ENCODE data around the gene BAZ1B.
"Not testable (repeated sequence)": the region's sequence is repeated elsewhere in the genome, so short reads cannot be mapped to it uniquely, and the experiment has no call there.

Gene BAZ1B

GRCh38 chr7:73509463-73509862, 12.6 kb downstream of the BAZ1B start:
- no peak for DNase-seq (ENCODE audit: extremely low read depth in 1 of 2, low read depth in 1 of 2)

- no peak for DNase-seq (ENCODE audit: extremely low read depth in 1 of 2, low read depth in 1 of 2)
Measured at GRCh38 chr7:73507556-73507955, 14.5 kb downstream of the BAZ1B start.

GRCh38 chr7:73504920-73505319, 17.2 kb downstream of the BAZ1B start:
- no peak for DNase-seq (ENCODE audit: extremely low read depth in 1 of 2, low read depth in 1 of 2)

DNA sequence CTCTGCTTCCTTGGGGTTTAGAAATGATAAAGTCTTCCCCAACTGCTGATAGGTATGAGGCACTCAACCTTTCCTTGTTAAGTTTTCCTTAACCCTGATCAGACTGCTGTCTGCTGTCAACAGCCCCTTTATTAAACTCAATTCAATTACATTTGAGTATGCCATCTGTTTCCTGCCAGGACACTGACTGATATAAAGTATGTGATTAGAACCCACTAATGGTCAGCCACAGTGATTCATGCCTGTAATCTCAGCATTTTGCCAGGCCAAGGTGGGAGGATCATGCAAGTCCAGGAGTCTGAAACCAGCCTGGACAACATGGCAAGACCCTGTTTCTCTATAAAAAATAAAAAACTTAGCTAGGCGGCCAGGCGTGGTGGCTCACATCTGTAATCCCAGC, 18.1 kb downstream of the BAZ1B start:
- no peak for DNase-seq (ENCODE audit: extremely low read depth in 1 of 2, low read depth in 1 of 2)

DNA sequence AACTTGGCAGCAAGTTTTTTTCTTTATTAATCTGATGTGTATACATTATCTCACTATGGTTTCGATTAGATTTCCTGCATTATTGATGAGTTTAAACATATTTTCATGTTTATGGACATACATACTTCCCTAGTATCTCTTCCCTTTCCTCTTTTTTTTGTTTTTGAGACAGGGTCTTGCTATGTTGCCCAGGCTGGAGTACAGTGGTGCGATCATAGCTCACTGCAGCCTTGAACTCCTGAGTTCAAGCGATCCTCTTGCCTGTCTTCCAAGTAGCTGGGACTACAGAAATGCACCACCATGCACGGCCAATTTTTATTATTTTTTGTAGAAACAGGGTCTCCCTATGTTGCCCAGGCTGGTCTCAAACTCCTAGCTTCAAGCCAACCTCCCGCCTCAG, 18.9 kb downstream of the BAZ1B start:
- DNase-seq (ENCODE audit: extremely low read depth in 1 of 2, low read depth in 1 of 2): no peak

- DNase-seq (ENCODE audit: extremely low read depth in 1 of 2, low read depth in 1 of 2): no peak
Measured at GRCh38 chr7:73496626-73497025, 25.5 kb downstream of the BAZ1B start.

DNA sequence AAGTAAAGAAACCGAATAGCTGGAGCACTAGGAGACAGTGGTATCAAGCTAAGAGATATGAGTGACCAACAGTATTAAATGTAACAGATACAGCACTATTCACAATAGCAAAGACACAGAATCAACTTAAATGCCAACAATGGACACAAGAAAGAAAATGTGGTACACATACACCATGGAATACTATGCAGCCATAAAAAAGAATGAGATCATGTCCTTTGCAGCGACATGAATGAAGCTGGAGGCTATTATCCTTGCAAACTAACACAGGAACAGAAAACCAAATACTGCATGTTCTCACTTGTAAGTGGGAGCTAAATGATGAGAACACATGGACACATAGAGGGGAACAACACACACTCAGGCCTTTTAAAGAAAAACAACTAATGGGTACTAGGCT, 26.6 kb downstream of the BAZ1B start:
- DNase-seq (ENCODE audit: extremely low read depth in 1 of 2, low read depth in 1 of 2): not testable (repeated sequence)

DNA sequence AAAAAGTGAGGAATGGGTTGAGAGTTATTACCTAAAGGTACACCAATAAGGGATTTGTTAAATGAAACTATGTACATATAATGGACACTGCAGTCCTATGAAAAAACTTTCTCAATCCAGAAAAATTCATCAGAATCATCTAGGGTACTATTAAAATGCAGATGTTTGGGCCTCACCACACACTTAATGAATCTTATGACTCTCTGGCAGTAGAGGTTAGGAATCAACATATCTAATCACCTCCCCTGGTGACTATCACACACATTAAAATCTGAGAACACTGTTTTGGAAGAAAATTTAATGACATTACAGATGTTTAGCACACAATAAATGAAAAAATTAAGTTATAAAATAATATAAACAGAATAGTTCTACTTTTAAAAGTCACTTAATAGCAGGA, 32.1 kb downstream of the BAZ1B start:
- no peak for DNase-seq (ENCODE audit: extremely low read depth in 1 of 2, low read depth in 1 of 2)

GRCh38 chr7:73487486-73487885, 34.6 kb downstream of the BAZ1B start:
- DNase-seq (ENCODE audit: extremely low read depth in 1 of 2, low read depth in 1 of 2): no peak

DNA sequence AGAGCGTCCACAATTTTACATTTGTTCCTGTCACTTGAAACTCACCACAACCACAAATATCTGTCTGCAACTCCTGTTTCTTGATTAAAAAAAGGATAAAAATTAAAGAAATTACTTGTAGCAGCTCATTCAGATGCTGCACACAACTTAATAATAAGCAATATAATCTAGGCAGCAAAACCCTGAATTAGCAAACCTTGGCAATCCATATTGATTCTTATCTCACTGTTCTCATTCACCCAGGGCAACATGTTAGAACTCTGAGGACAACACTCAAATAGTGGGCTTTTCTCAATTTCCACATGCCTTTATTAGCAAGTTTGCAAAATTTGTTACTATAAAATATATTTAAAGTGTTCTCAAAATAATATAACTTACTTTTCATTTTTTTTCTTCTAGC, 38.9 kb downstream of the BAZ1B start:
- DNase-seq (ENCODE audit: extremely low read depth in 1 of 2, low read depth in 1 of 2): no peak

DNA sequence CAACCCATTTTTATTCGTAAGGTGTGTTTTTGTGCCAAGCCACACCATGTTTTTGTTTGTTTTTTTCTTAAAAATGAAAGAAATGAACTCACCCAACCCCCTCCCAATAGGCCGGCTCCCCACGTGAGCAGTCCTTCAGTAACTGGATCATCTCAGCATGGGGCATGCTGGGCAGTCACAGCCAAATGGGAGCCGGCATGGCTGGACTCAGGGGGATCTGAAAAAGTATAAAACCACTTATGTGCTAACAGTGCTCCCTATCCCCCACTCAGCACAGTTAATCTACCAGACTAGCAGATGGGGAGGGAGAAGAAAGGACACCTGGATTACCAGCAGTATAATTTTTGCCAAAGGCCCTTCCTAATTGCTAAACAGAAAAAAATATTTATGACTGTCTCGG, 39.3 kb downstream of the BAZ1B start:
- no peak for DNase-seq (ENCODE audit: extremely low read depth in 1 of 2, low read depth in 1 of 2)

- DNase-seq (ENCODE audit: extremely low read depth in 1 of 2, low read depth in 1 of 2): not testable (repeated sequence)
Measured at GRCh38 chr7:73481521-73481920, 40.6 kb downstream of the BAZ1B start.

- no peak for DNase-seq (ENCODE audit: extremely low read depth in 1 of 2, low read depth in 1 of 2)
Measured at GRCh38 chr7:73478549-73478948, 43.5 kb downstream of the BAZ1B start.

DNA sequence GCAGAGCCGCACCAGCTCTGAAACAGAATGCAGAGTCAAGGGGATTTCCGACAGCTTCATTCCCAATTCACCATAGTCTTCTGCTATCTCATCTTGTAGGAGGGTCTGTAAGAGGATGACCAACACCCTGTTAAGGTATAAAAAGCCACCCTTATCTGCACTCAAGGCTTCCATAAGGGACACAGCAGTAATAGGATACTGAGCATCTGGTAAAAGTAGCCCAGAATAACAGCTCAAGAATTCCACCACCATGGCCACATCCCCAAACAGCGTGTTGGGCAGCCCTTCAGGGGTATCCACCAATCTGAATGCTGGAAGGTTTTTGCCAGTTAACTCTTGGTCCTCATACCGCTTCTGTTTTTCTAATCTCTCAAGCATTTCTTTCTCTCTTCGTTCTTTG, 44.7 kb downstream of the BAZ1B start:
- DNase-seq (ENCODE audit: extremely low read depth in 1 of 2, low read depth in 1 of 2): no peak

- no peak for DNase-seq (ENCODE audit: extremely low read depth in 1 of 2, low read depth in 1 of 2)
Measured at GRCh38 chr7:73470208-73470607, 51.9 kb downstream of the BAZ1B start.

- DNase-seq (ENCODE audit: extremely low read depth in 1 of 2, low read depth in 1 of 2): not testable (repeated sequence)
Measured at GRCh38 chr7:73467046-73467445, 55.0 kb downstream of the BAZ1B start.

- no peak for DNase-seq (ENCODE audit: extremely low read depth in 1 of 2, low read depth in 1 of 2)
Measured at GRCh38 chr7:73466112-73466511, 56.0 kb downstream of the BAZ1B start.

DNA sequence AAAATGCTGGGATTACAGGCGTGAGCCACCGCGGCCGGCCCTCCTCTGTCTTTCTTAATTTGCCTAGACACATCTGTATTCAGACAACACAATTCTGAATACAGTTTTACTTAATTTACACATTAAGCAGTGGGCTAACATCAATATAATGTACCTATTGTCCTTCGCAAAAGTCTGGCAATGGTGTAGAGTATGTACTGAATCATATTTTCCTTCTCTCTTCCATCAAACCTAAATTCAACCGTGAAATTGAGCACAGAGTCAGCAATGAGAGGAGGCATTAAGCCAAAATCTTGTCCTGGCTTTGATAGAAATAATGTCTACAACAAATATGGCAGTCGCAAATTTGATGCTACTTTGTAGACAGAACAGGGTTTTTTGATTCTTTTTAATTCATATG, 58.1 kb downstream of the BAZ1B start:
- no peak for DNase-seq (ENCODE audit: extremely low read depth in 1 of 2, low read depth in 1 of 2)

GRCh38 chr7:73463260-73463659, 58.8 kb downstream of the BAZ1B start:
- DNase-seq (ENCODE audit: extremely low read depth in 1 of 2, low read depth in 1 of 2): no peak

- DNase-seq (ENCODE audit: extremely low read depth in 1 of 2, low read depth in 1 of 2): no peak
Measured at GRCh38 chr7:73461782-73462285, 60.3 kb downstream of the BAZ1B start.

GRCh38 chr7:73454424-73454823, 67.7 kb downstream of the BAZ1B start:
- no peak for DNase-seq (ENCODE audit: extremely low read depth in 1 of 2, low read depth in 1 of 2)

DNA sequence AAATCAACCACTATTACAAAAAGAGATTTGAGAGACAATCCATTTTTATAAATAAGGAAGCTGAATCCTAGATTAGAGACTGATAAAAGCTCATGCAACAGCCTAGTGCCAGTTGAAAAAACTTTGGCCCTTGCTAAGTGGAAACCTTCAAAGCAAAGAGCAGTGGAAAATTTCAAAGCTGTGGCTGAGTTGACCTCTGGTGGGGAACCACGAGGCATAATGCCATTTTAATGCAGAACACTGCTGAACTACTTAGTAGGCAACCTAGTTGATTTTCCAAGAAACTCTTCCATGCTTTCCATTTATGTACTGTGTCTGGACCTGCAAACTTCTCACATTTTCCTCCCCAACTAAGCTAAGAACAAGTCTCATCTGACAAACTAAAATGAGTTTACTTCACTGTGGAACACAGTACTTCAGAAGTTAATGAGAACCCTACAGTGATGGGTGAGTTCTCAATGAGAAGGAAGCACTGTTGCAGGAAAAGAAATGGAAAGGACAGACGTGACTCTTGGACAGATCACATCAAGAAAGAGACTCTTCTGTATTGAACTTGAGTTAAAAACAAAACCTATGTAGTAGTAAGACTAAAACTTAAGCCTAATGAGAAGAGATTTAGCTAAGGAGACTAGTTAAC, 69.0 kb downstream of the BAZ1B start:
- no peak for DNase-seq (ENCODE audit: extremely low read depth in 1 of 2, low read depth in 1 of 2)

GRCh38 chr7:73451780-73452398, 70.2 kb downstream of the BAZ1B start:
- DNase-seq (ENCODE audit: extremely low read depth in 1 of 2, low read depth in 1 of 2): no peak
